ENCODE results near the gene FNBP1L.

The FNBP1L gene

DNA sequence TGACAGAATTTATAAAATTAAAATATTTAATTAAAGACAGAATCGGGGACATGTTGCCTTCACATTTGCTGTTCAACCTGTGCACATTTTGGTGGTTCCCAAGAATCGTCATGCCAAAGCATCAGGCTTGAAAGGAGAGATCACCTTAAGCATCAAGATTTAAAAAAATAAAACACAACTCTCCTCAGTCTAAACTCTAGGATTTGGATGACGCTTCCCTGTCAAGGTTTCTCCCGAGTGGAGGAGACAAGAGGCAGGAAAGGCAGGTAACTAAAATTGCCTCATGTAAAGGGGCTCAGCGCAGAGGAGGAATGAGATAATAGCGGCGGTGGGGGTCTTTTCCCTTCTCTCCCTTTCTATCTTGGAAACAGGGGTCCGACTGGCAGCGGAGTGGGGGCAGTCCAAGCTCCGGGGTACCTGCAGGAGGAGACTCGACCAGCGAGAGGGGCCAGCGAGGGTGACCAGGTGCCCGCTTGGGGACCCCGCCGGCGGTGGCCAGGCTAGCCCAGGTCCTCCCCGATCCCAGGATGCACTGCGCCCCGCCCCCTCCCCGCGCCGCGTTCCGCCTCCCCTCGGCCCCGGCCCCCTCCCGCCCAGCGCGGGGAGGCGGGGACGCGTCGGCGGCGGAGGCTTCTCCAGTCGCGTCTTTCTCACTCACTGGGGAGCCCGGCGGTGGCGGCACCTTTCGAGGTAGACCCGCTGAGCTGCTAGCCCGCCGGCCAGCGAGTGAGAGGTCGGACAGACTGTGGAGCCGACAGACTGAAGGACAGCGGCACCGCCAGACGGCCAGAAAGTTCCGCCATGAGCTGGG, at the start of gene FNBP1L:
TSS of gene FNBP1L (plus strand) at position 638 of the 811 bp plus-strand sequence. CDS start at position 802, 164 bp downstream.
- DNase-seq (ENCODE audit: low read depth, low spot score), result no peak
- ChIA-PET POLR2A (interaction anchor here (1.0 kb wide), 1 partner anchor 398 kb away, joined by 3 read pairs; no protein-coding TSS in a partner anchor), CTCF (interaction anchor here (0.8 to 2.8 kb wide), 9 partner anchors 9 to 398 kb away, joined by 4 to 10 read pairs (median 5); no protein-coding TSS in a partner anchor)
- TF ChIP-seq, protein P1, sequence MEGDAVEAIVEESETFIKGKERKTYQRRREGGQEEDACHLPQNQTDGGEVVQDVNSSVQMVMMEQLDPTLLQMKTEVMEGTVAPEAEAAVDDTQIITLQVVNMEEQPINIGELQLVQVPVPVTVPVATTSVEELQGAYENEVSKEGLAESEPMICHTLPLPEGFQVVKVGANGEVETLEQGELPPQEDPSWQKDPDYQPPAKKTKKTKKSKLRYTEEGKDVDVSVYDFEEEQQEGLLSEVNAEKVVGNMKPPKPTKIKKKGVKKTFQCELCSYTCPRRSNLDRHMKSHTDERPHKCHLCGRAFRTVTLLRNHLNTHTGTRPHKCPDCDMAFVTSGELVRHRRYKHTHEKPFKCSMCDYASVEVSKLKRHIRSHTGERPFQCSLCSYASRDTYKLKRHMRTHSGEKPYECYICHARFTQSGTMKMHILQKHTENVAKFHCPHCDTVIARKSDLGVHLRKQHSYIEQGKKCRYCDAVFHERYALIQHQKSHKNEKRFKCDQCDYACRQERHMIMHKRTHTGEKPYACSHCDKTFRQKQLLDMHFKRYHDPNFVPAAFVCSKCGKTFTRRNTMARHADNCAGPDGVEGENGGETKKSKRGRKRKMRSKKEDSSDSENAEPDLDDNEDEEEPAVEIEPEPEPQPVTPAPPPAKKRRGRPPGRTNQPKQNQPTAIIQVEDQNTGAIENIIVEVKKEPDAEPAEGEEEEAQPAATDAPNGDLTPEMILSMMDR (IDR thresholded peaks at IDR 0.05; ENCODE audit: insufficient read depth, low read length, missing control alignments), result no peak
- peak within 1 kb of the TSS; percentile 84 for H3K4me3 ChIP-seq (ENCODE audit: low read depth, low read length)

DNA sequence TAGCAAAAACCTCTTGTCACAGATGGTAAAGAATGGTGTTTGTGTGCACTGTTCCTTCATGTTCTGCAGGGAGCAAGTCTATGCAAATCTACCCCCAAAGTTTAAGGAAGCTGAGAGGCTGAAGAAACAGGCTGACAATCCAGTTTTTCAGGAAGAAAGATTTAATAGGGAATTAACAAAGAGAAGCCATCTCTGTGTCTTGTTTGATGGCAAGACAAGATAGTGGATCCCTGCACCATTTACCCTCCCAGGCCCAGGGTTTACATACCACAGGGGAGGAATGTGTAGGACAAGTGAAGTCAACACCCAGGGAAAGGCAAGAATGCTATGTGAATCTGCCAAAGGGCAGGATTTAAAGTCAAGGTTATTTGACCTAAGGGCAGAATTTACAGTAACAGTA, 48.1 kb upstream of the FNBP1L start:
- DNase-seq (ENCODE audit: low read depth, low spot score), result no peak
- H3K4me3 ChIP-seq (ENCODE audit: low read depth, low read length), result no peak overlapping the region
- CTCF ChIA-PET, result no interaction called here
- POLR2A ChIA-PET, result no interaction called here
- TF ChIP-seq, protein P1 (IDR thresholded peaks at IDR 0.05; ENCODE audit: insufficient read depth, low read length, missing control alignments), result no peak

DNA sequence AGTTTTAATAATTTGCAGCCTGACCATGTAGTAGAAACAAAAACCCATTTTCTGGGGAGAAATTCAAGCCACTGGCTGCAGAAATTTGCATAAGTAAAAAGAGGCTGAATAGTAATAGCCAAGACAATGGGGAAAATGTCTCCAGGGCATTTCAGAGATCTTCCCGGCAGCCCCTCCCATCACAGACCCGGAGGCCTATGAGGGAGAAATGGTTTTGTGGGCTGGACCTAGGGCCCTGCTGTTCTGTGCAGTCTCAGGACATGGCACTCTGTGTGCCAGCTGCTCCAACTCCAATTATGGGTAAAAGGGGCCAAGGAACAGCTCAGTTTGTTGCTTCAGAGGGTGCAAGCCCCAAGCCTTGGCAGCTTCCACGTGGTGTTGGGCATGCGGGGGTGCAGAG, 39.7 kb upstream of the FNBP1L start:
- CTCF ChIA-PET, result no interaction called here
- no peak for DNase-seq (ENCODE audit: low read depth, low spot score)
- POLR2A ChIA-PET, result no interaction called here
- H3K4me3 ChIP-seq (ENCODE audit: low read depth, low read length), result no peak overlapping the region
- TF ChIP-seq, protein P1 (IDR thresholded peaks at IDR 0.05; ENCODE audit: insufficient read depth, low read length, missing control alignments), result no peak

DNA sequence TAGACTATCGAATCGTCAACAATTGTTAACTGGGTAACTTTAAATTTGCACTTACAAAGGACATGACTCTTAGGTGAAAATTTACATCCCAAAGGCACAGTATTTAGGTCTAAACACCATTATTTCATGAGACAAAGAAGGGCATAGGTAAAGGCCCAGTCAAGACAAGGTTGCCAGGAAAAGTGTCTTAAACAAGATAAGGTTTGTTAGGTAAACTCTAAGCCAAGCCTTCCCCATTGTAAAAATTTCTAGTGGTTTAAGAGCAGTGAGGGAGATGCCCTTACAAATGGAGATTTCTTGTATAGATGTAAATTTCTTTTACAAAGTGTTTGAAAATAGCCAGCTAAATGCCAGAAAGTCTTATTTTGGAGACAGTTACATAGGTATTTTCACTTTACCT, 36.9 kb upstream of the FNBP1L start:
- DNase-seq (ENCODE audit: low read depth, low spot score), result no peak
- TF ChIP-seq, protein P1 (IDR thresholded peaks at IDR 0.05; ENCODE audit: insufficient read depth, low read length, missing control alignments), result no peak
- ChIA-PET CTCF (no interaction called here), POLR2A (no interaction called here)
- no peak overlapping the region for H3K4me3 ChIP-seq (ENCODE audit: low read depth, low read length)

DNA sequence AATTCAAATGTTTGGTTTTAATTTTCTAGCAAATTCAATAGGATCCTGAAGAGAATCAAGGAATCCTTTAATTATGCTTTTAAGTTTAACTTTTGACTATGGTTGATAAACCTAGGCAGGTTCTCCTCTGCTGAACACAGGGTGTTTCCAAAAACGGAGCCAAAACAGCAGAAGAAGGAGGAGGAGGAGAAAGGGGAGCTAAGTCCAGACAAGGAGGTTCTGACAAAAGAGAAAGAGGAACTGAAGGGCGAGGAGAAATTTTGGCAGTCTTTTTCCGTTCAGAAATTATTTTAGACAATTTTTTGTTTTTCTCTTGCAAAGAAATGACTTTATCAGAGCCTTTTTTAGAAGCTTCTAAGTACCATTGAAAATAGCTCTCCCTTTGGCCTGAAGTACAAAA, 33.2 kb upstream of the FNBP1L start:
- CTCF ChIA-PET, result no interaction called here
- no peak for DNase-seq (ENCODE audit: low read depth, low spot score)
- no peak overlapping the region for H3K4me3 ChIP-seq (ENCODE audit: low read depth, low read length)
- POLR2A ChIA-PET, result no interaction called here
- TF ChIP-seq, protein P1 (IDR thresholded peaks at IDR 0.05; ENCODE audit: insufficient read depth, low read length, missing control alignments), result no peak

DNA sequence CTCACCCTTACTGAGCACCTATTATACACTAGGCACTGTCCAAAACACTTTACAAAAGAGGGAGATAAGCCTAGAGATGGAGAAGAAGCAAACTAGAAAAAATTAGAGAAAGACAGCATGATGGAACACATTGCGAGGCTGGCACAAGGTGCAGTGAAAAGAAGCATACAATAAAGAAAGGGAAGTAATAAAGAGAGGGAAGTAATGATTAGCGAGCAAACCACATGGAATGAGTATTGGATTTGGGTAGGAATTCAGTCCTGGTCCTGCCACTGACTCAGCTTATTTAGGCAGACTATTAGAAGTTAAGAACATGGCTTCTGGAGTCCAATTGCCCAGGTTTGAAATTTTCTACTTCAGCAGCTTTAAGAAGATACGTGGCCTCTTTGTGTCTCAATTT, 32.6 kb upstream of the FNBP1L start:
- TF ChIP-seq, protein P1 (IDR thresholded peaks at IDR 0.05; ENCODE audit: insufficient read depth, low read length, missing control alignments), result no peak
- CTCF ChIA-PET, result no interaction called here
- no peak overlapping the region for H3K4me3 ChIP-seq (ENCODE audit: low read depth, low read length)
- DNase-seq (ENCODE audit: low read depth, low spot score), result no peak
- POLR2A ChIA-PET, result no interaction called here
